Stomach (tissue), 4 donors: ENCODE data around the gene LOXL1.

ENCODE experiments used
- EP300 ChIP-seq: sonication (generic); formaldehyde crosslinking; IDR thresholded peaks from one replicate; pipeline ENCODE4 v1.6.1; 2017; ENCODE audit warnings: antibody characterized with exemption
- POLR2A ChIP-seq, 4 donors: fragments of 450-650 bp; IDR thresholded peaks; one replicate each; pipeline ENCODE4 v1.6.1; 2016; ENCODE audit warnings: antibody characterized with exemption in 4 of 4, control low read depth in 2 of 4, mild to moderate bottlenecking in 1 of 4, moderate library complexity in 1 of 4
- POLR2AphosphoS5 ChIP-seq, 3 donors: sonication (generic); formaldehyde crosslinking; IDR thresholded peaks; one replicate each; pipeline ENCODE4 v1.6.1; 2016; ENCODE audit warnings: antibody characterized with exemption in 3 of 3
- TF ChIP-seq, protein P1 (sequence below), 7 experiments: fragments of 450-650 bp in 4 of 7; fragments of 200-600 bp in 3 of 7; sonication (generic) in 3 of 7; IDR thresholded peaks; one replicate each; pipeline ENCODE4 v1.5.1; 2016 to 2019; ENCODE audit warnings: antibody characterized with exemption in 7 of 7, control low read depth in 2 of 7, mild to moderate bottlenecking in 1 of 7

DNA sequence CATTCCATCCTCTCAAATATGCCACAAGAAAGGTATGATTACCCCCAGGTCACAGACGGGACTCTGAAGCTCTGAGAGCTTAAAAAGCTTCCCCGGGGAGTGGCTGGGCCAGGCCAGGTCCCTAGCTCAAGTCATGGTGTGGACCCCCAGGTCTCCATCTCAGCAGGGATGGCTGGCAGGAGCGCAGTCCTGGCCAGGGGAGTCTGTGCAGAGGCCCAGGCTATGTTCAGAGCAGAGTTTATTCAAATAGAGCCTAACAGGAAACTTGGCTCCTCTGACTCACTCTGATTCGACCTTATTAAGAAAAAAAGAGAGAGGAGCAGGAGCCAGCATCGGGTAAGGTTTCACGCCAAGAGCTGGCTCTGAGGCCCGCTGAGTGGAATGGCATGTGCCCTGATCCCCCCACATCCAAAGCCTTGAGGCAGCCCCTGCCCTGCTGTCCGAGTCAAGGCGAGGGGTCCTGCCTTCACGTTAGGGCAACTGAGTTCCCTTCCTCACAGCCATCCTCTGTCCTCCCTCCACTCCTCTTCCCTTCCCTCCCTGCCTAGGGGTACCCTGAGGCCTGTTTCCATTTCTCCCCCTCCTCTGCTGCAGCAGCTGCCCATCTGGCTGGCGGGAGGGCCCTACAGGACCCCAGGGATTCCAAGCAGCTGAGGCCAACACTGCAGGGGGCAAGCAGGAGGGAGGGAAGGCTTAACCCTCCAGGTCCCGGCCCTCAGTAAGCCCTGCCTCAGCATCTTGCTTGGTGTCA is 1.9 kb upstream of the LOXL1 start:
- TF ChIP-seq POLR2A (IDR thresholded peaks at IDR 0.05) (no peak), EP300 (no peak), POLR2AphosphoS5 (IDR thresholded peaks at IDR 0.05) (peak in 1 of 3 donors; percentile 41)
- TF ChIP-seq, protein P1, sequence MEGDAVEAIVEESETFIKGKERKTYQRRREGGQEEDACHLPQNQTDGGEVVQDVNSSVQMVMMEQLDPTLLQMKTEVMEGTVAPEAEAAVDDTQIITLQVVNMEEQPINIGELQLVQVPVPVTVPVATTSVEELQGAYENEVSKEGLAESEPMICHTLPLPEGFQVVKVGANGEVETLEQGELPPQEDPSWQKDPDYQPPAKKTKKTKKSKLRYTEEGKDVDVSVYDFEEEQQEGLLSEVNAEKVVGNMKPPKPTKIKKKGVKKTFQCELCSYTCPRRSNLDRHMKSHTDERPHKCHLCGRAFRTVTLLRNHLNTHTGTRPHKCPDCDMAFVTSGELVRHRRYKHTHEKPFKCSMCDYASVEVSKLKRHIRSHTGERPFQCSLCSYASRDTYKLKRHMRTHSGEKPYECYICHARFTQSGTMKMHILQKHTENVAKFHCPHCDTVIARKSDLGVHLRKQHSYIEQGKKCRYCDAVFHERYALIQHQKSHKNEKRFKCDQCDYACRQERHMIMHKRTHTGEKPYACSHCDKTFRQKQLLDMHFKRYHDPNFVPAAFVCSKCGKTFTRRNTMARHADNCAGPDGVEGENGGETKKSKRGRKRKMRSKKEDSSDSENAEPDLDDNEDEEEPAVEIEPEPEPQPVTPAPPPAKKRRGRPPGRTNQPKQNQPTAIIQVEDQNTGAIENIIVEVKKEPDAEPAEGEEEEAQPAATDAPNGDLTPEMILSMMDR (IDR thresholded peaks at IDR 0.05) = no peak
